ENCODE measurements around the gene SLC6A3. TPM values are rescaled to one million over a fixed set of nuclear protein-coding genes. Genes with fewer than 3 reads are reported as not detected.
A peak's percentile ranks its signal among the peaks of the same experiment; 100 is the strongest.
"Not testable (repeated sequence)": the region's sequence is repeated elsewhere in the genome, so short reads cannot be mapped to it uniquely, and the experiment has no call there.

SLC6A3 gene
- total RNA-seq, 2 experiments from 2014 or later: 0.07 to 0.23 TPM

DNA sequence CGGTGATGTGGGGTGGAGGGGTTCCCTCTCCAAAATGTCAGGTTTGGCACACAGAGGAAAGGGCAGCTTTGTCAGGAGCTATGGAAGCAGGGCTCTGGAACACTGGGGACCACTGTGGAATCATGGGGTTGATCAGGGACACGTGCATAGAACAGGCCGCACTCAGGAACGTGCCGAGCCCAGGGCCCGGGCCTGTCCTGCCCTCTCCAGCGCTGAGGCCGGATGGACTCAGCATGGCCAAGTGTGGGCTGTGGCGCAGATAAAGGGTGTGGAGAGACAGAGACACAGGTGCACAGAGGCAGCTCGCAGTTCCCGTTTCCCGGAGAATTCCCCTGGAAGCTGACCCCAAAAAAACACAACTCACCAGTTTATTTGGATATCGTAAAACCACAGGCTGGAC lies 37.8 kb upstream of the SLC6A3 start:
- Mint-ChIP-seq H3K27ac (no peak overlapping the region), H3K36me3 (peaks cover 18% of the 10 kb centered on the region)

DNA sequence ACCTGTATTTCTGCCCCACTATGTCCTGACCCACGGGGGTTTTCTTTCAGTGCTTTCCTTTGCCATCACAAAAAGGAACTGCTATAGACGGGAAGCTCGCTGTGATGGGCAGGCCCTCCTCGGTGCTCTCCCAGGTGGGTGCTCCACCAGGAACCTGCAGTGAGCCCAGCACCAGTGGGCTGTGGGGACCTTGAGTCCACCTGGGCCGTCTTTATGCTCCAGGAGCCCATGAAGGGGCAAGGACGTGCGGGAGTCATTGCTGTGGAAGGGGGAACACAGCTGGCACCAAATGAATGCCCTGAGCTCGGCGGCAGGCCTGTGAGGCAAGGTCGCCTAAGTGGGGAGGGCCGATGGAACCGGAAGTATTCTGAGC lies 36.7 kb upstream of the SLC6A3 start:
- CTCF ChIA-PET: no interaction called here
- Mint-ChIP-seq H3K27me3 (no peaks in the 10 kb centered on the region), H3K9me3 (ENCODE audit: low read depth) (no peaks in the 10 kb centered on the region), H3K4me1 (peaks cover 19% of the 10 kb centered on the region), H3K27ac (no peak overlapping the region), H3K4me3 (no peak overlapping the region), H3K36me3 (peaks cover 13% of the 10 kb centered on the region)
- DNase-seq (no peak), ATAC-seq (no peak)

More for the DNA sequence above, 37.8 kb upstream of the SLC6A3 start:
- Mint-ChIP-seq H3K27me3 (no peaks in the 10 kb centered on the region), H3K4me1 (peaks cover 31% of the 10 kb centered on the region), H3K9me3 (ENCODE audit: low read depth) (no peaks in the 10 kb centered on the region), H3K4me3 (no peak overlapping the region)
- DNase-seq (no peak), ATAC-seq (no peak)
- CTCF ChIA-PET: interaction anchor here (1.6 kb wide), 1 partner anchor 37 kb away, joined by 3 read pairs; no protein-coding TSS in a partner anchor

DNA sequence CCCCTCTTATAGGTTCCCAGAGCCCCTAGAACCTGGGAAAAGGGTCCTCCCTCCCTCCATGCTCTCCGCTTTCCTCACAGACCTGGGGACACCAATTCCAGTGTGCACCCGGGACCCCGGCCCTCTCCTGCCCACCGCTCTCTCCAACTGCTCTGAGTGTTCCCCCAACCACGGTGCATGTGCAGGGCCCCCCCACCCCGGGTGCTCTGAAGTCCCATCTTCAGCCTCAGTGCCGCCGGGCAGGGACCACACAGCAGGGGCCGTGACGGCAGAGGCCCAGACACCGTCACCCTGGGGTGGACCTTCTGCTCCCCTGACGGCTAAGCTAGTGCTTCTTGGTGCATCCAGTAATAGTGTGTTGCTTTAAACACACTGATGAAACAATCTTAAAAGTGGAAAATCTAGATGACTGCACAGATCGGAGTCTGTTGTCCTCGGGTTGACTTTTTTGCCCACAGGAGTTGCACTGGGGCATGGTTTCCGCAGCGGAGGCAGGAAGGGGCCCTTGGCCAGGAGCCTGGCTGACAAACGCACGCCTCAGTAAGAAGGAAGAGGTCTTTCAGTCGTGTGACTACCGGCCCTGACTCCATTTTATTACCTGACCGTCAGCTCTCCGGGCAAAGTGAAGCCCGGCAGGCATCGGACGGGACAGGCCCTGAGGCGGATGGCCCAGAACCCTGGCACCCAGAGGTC lies 36.2 kb upstream of the SLC6A3 start:
- CTCF ChIA-PET: no interaction called here

DNA sequence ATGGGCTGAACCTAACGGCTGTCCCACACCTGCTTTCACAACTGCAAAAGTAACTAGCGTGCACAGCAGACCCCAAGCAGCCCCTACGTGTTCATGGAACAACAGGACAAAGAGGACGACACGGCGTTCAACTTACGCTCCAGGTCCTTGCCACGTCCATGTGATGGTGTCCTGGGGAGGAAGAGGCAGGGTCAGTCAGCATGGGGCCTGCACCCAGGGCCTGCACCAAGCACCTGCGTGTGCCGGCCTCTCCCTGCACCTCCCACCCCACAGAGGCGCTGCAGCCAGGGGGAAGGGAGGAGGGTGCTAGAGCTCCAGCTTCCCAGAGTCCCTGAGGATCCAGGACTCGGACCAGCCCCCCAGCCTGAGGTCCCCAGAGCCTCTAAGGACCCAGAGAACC lies 35.6 kb upstream of the SLC6A3 start:
- H3K4me3 Mint-ChIP-seq: no peak overlapping the region
- H3K9me3 Mint-ChIP-seq (ENCODE audit: low read depth): no peaks in the 10 kb centered on the region
- no peak for ATAC-seq
- CTCF ChIA-PET: interaction anchor here (1.0 to 1.4 kb wide), 4 partner anchors 11 to 163 kb away, joined by 3 to 5 read pairs (median 4); no protein-coding TSS in a partner anchor
- H3K27me3 Mint-ChIP-seq: no peaks in the 10 kb centered on the region
- peaks cover 14% of the 10 kb centered on the region for H3K36me3 Mint-ChIP-seq
- H3K4me1 Mint-ChIP-seq: peaks cover 14% of the 10 kb centered on the region
- DNase-seq: no peak
- no peak overlapping the region for H3K27ac Mint-ChIP-seq

More for the DNA sequence above, 36.2 kb upstream of the SLC6A3 start:
- Mint-ChIP-seq H3K4me1 (peaks cover 16% of the 10 kb centered on the region), H3K27ac (no peak overlapping the region), H3K4me3 (no peak overlapping the region), H3K36me3 (peaks cover 15% of the 10 kb centered on the region), H3K27me3 (no peaks in the 10 kb centered on the region), H3K9me3 (ENCODE audit: low read depth) (no peaks in the 10 kb centered on the region)
- ATAC-seq (no peak), DNase-seq (no peak)

DNA sequence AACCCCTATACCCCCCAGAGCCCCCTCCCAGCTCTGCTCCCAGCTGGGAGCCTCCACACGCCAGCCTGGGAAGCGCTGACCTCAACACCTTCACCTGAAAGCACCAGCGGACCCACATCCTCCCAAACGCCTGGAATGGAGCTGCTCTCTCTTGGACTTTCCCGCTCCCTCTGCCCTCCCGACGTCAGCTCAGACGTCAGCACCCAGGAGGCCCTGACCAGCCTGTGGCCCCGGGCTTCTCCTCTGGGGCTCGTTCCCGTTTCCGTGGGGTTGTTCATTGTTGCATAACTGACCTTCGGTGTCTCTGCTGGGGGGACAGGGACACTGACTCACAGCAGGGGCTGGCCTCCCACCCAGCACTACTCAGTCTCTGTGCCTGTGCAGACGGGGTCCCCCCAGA lies 35.0 kb upstream of the SLC6A3 start:
- Mint-ChIP-seq H3K4me3 (no peak overlapping the region), H3K27me3 (no peaks in the 10 kb centered on the region), H3K4me1 (peaks cover 10% of the 10 kb centered on the region), H3K9me3 (ENCODE audit: low read depth) (no peaks in the 10 kb centered on the region), H3K27ac (no peak overlapping the region), H3K36me3 (peaks cover 14% of the 10 kb centered on the region)
- DNase-seq: no peak
- CTCF ChIA-PET: interaction anchor here (0.7 to 1.6 kb wide), 10 partner anchors 11 to 588 kb away, joined by 3 to 5 read pairs (median 3); partner anchors contain the start of genes BRD9 and TRIP13
- no peak for ATAC-seq

DNA sequence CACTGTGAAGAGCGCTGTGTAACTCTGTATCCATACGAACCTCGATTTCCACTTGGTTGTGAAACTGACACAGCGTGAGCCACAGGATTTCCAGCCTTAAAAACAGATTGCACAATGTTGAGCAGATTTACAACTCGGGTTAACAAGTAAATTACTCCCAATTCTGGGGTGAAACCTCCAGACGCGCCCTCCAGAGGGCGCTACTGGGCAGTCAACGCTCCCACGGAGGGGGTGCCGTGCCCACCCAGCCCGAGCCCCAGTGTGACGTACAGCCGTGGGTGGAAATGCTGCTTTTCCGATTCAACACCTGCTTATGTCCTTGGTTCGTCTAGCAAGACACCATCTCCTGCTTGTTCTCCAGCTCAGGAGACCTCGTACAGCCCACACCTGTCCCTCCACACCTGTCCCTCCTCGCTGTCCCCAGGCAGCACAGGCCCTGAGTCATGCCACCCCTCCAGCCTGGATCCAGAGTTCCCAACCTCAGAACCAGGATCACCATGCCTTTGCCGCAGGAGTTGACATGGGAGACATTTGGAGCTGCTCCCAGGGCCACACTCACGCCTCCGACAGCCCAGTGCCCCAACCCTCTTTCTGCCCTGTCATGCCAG lies 34.4 kb upstream of the SLC6A3 start:
- ATAC-seq: peak; percentile 48
- Mint-ChIP-seq H3K9me3 (ENCODE audit: low read depth) (no peaks in the 10 kb centered on the region), H3K36me3 (peaks cover 16% of the 10 kb centered on the region), H3K27ac (no peak overlapping the region), H3K27me3 (no peaks in the 10 kb centered on the region), H3K4me3 (no peak overlapping the region), H3K4me1 (peaks cover 6% of the 10 kb centered on the region)
- CTCF ChIA-PET: interaction anchor here (0.7 to 1.6 kb wide), 11 partner anchors 12 to 587 kb away, joined by 3 to 5 read pairs (median 3); partner anchors contain the start of genes BRD9 and TRIP13
- DNase-seq: no peak

DNA sequence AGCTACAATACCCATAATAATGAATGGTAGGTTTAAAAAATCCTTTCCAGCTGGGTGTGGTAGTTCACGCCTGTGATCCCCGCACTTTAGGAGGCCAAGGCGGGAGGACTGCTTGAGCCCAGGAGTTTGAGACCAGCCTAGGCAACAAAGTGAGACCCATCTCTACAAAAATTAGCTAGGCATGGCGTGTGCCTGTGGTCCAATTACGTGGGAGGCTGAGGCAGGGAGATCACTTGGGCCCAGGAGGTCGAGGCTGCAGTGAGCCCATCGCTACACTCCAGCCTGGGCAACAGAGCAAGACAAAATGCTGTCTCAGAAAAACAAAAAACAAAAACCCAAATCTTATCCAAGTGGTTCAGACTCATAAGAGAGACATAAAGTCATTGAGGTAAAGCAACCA lies 33.8 kb upstream of the SLC6A3 start:
- peaks cover 16% of the 10 kb centered on the region for H3K36me3 Mint-ChIP-seq
- peaks cover 6% of the 10 kb centered on the region for H3K4me1 Mint-ChIP-seq
- H3K4me3 Mint-ChIP-seq: no peak overlapping the region
- DNase-seq (no peak), ATAC-seq (no peak)
- no peaks in the 10 kb centered on the region for H3K27me3 Mint-ChIP-seq
- CTCF ChIA-PET: interaction anchor here (1.0 to 1.6 kb wide), 5 partner anchors 24 to 587 kb away, joined by 3 to 5 read pairs (median 3); partner anchors contain the start of genes BRD9 and TRIP13
- no peaks in the 10 kb centered on the region for H3K9me3 Mint-ChIP-seq (ENCODE audit: low read depth)
- H3K27ac Mint-ChIP-seq: no peak overlapping the region

DNA sequence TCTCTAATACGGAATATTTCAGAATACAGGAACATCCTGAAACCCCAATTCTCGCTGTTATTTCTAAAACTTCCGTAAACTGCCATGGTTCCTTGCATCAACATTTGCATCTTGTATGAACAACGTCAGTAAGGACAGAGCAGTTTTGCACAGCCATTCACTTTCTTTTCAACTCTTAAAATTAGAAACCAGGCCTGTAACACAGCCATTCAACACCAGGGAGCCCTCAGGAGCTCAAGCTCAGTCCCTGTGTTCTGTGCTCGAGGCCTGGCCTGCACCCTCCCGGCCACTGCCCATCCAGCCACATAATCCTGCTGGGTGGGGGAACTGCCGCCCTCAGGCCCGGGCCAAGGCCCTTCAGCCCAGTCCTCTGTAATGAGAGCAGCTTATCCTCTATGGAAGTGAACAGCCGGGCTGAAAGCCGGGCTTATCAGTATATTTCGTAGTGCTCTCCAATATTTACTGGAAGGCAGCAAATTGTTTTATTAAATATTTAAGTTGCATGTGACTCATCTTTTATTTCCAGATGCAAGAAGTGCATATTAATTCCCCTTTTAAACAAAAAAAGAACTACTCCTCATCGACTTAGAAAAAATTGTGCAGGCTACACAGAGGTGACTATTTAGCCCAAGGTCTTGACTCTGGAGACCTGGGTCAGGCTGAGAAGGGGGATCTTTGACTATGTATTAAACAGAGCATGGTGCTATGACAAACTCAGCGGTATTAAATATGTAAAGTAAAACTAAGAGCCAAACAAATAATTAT lies 33.2 kb upstream of the SLC6A3 start:
- DNase-seq (no peak), ATAC-seq (no peak)
- CTCF ChIA-PET: interaction anchor here (1.4 kb wide), 1 partner anchor 167 kb away, joined by 4 read pairs; no protein-coding TSS in a partner anchor
- Mint-ChIP-seq H3K4me1 (peaks cover 4% of the 10 kb centered on the region), H3K36me3 (peaks cover 19% of the 10 kb centered on the region), H3K4me3 (no peak overlapping the region), H3K27ac (no peak overlapping the region), H3K27me3 (no peaks in the 10 kb centered on the region), H3K9me3 (ENCODE audit: low read depth) (no peaks in the 10 kb centered on the region)

DNA sequence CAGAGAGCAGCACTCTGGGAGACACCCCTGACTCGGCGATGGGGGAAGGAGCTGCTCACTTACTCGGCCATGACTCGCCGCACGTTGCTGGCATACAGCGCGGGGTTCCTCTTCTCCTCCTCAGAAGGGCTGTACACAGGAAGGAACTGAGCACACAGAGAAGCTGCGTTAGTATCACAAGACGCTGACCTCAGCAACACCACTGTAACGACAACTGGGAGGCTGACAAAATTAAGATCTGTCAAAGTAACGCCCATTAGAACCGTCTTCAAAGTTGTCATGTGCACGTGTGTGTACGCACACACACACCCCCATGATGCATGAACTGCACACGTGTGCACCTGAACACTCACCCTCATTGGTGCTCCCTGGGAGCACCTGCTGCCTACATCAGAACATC lies 32.1 kb upstream of the SLC6A3 start:
- Mint-ChIP-seq H3K4me3 (no peak overlapping the region), H3K27me3 (no peaks in the 10 kb centered on the region), H3K27ac (no peak overlapping the region), H3K4me1 (no peaks in the 10 kb centered on the region), H3K9me3 (ENCODE audit: low read depth) (no peaks in the 10 kb centered on the region), H3K36me3 (peaks cover 19% of the 10 kb centered on the region)
- DNase-seq (no peak), ATAC-seq (no peak)
- CTCF ChIA-PET: no interaction called here

DNA sequence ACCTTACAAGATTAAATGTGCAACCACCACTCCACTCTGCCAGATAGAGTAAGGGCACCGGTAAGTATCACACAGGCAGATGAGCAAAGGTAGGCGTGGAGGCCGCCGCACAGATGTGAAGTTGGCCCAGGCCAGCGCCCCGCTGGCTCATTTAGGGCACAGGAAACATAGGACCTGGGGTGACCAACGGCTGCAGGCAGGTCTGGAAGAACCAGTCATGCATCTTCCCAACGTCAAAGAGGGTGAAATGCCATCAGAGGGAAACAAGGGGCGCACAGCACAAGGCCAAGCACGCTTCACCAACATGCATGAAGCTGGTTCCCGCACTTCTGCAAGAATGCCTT lies 31.7 kb upstream of the SLC6A3 start:
- Mint-ChIP-seq H3K4me3 (no peak overlapping the region), H3K36me3 (peaks cover 19% of the 10 kb centered on the region), H3K27ac (no peak overlapping the region), H3K27me3 (no peaks in the 10 kb centered on the region), H3K4me1 (no peaks in the 10 kb centered on the region), H3K9me3 (ENCODE audit: low read depth) (no peaks in the 10 kb centered on the region)
- DNase-seq (no peak), ATAC-seq (no peak)
- CTCF ChIA-PET: no interaction called here

DNA sequence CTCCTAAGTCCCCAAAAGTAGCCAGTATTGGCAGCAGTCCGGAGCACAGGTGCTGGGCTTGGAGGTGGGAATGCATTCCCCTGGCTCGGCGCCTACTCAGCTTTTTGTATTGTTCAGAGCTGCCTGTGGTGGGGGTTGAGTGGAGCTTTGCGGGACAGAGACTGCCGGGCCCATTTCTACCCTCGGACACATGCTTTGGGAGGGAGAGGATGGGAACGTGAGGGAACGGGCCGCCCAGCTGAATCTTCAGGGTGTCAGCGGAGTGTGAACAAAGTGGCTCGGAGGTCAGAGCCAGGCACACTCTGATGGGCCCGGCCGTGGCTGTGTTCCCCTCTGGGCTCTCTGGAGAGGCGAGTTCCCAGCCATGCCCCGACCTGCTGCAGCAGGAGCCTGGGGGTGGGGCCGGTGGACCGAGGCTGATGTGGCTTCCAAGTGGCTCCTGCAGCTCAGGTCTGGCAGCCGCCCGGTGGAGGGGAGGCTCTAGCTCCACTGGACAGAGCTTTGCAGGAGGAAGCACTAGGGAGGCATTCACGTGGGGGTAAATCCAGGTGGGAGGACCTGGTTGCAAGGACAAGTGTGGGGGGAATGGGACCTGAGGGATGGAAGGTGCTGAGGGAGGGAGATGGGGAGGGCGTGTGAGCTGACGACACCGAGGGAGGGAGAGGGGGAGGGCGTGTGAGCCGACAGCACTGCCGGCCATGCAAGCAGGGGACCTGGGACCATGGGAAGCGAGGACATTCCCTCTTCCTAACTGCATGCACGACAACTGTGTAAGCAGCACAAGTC lies 31.1 kb upstream of the SLC6A3 start:
- no peak overlapping the region for H3K4me3 Mint-ChIP-seq
- no peak for ATAC-seq
- no peak overlapping the region for H3K27ac Mint-ChIP-seq
- H3K27me3 Mint-ChIP-seq: no peaks in the 10 kb centered on the region
- H3K9me3 Mint-ChIP-seq (ENCODE audit: low read depth): no peaks in the 10 kb centered on the region
- no peak for DNase-seq
- no peaks in the 10 kb centered on the region for H3K4me1 Mint-ChIP-seq
- CTCF ChIA-PET: interaction anchor here (1.1 kb wide), 1 partner anchor 169 kb away, joined by 3 read pairs; no protein-coding TSS in a partner anchor
- H3K36me3 Mint-ChIP-seq: peaks cover 19% of the 10 kb centered on the region

DNA sequence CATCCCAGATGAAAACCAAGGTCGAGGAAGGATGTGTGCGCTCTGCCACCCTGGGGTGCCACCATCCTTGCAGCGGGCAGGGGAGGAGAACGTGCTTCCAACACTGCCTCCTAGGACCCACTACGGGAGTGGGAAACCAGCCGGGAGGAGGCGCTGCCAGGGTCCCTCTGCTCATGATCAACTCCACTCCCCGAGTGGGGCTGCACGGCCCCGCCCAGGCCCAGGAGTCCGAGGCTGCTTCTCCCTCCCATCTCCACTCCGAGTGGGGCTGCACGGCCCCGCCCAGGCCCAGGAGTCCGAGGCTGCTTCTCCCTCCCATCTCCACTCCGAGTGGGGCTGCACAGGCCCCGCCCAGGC lies 30.3 kb upstream of the SLC6A3 start:
- not testable (repeated sequence) for DNase-seq

More for the DNA sequence above, 30.3 kb upstream of the SLC6A3 start:
- not testable (repeated sequence) for H3K27ac Mint-ChIP-seq; H3K27me3 Mint-ChIP-seq; ATAC-seq; H3K4me1 Mint-ChIP-seq; H3K9me3 Mint-ChIP-seq (ENCODE audit: low read depth); H3K4me3 Mint-ChIP-seq
- CTCF ChIA-PET: interaction anchor here (1.1 kb wide), 1 partner anchor 170 kb away, joined by 3 read pairs; no protein-coding TSS in a partner anchor
- H3K36me3 Mint-ChIP-seq: peaks cover 20% of the 10 kb centered on the region
